ENCODE measurements around the gene DNASE1L2. TPM values are rescaled to one million over a fixed set of nuclear protein-coding genes. Genes with fewer than 3 reads are reported as not detected.

DNASE1L2 gene
- total and polyA plus RNA-seq, 2 of the 8 experiments (the other 6 are each of a cell fraction or from before 2014, with no cell fraction given): 0.35 to 0.97 TPM

- H3K79me1 ChIP-seq (ENCODE audit: low read depth, low read length): no peaks in the 10 kb centered on the region
- TF ChIP-seq TEAD4 (IDR thresholded peaks at IDR 0.05; ENCODE audit: low read depth, low read length) (no peak), CEBPB (IDR thresholded peaks at IDR 0.05; ENCODE audit: low read depth, low read length) (no peak), NANOG (IDR thresholded peaks at IDR 0.05; ENCODE audit: insufficient read depth, low read depth, low read length, poor library complexity, severe bottlenecking) (no peak), RBBP5 (IDR thresholded peaks at IDR 0.05; ENCODE audit: borderline replicate concordance, low read depth, low read length) (no peak), EGR1 (IDR thresholded peaks at IDR 0.05; ENCODE audit: borderline replicate concordance, low read depth, low read length) (no peak), CBX5 (IDR thresholded peaks at IDR 0.05; ENCODE audit: low read depth, low read length) (no peak), ASH2L (IDR thresholded peaks at IDR 0.05; ENCODE audit: low read length) (no peak), SP2 (IDR thresholded peaks at IDR 0.05; ENCODE audit: low read length) (no peak), SP1 (IDR thresholded peaks at IDR 0.05; ENCODE audit: low read depth, low read length) (no peak), TAF1 (IDR thresholded peaks at IDR 0.05; ENCODE audit: low read depth, low read length) (no peak), TBP (IDR thresholded peaks at IDR 0.05; ENCODE audit: low read depth, low read length) (no peak), SIX5 (IDR thresholded peaks at IDR 0.05; ENCODE audit: low read depth, low read length) (no peak)
- TF ChIP-seq, protein P1, sequence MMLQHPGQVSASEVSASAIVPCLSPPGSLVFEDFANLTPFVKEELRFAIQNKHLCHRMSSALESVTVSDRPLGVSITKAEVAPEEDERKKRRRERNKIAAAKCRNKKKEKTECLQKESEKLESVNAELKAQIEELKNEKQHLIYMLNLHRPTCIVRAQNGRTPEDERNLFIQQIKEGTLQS (IDR thresholded peaks at IDR 0.05; ENCODE audit: insufficient read depth, low read depth, low read length): no peak
Observed at GRCh38 chr16:2287916-2288547, 51.8 kb downstream of the DNASE1L2 start.

More at GRCh38 chr16:2287916-2288547, 51.8 kb downstream of the DNASE1L2 start:
- DNase-seq (ENCODE audit: low read depth in 1 of 2, low spot score in 2 of 2) (no peak), FAIRE-seq (no peak)
- no peaks in the 10 kb centered on the region for H3K36me3 ChIP-seq (ENCODE audit: control insufficient read depth in 2 of 4, insufficient read depth in 4 of 4, low read length in 3 of 4)
- H4K20me1 ChIP-seq (replicated peaks in 1 of 2; ENCODE audit: control insufficient read depth in 1 of 2, insufficient read depth in 2 of 2, low read length in 2 of 2): no peaks in the 10 kb centered on the region
- H3K14ac ChIP-seq (ENCODE audit: insufficient read length): no peak overlapping the region
- H3K9me3 ChIP-seq (ENCODE audit: insufficient read depth in 2 of 2, low read depth in 1 of 2, low read length in 1 of 2): no peaks in the 10 kb centered on the region
- H3K4me1 ChIP-seq (replicated peaks in 1 of 4; ENCODE audit: control insufficient read depth in 3 of 4, insufficient read depth in 4 of 4, low read length in 3 of 4): no peaks in the 10 kb centered on the region; a peak in 1 of 7 replicates
- no peak overlapping the region for H3K9ac ChIP-seq (replicated peaks in 1 of 4; ENCODE audit: extremely low read depth in 1 of 4, low read depth in 3 of 4, low read length in 3 of 4)
- no peak overlapping the region for H4K5ac ChIP-seq (ENCODE audit: insufficient read length, low read depth, low read length)
- no peak overlapping the region for H2BK5ac ChIP-seq (ENCODE audit: low read depth, low read length)
- no peak overlapping the region for H3K27ac ChIP-seq (ENCODE audit: low read depth, low read length)
- no peak overlapping the region for H2BK12ac ChIP-seq (ENCODE audit: low read depth, low read length)
- no peaks in the 10 kb centered on the region for H3K27me3 ChIP-seq (replicated peaks in 1 of 4; ENCODE audit: control insufficient read depth in 3 of 4, extremely low read depth in 1 of 4, insufficient read depth in 3 of 4, low read length in 3 of 4)
- H2BK20ac ChIP-seq (ENCODE audit: low read length): no peak overlapping the region
- no peak overlapping the region for H3K56ac ChIP-seq (replicated peaks; ENCODE audit: insufficient read length, low read depth, low read length)
- H2AFZ ChIP-seq (ENCODE audit: low read length): no peak overlapping the region
- no peaks in the 10 kb centered on the region for H3K79me2 ChIP-seq (ENCODE audit: control insufficient read depth in 1 of 2, insufficient read depth in 2 of 2, low read length in 2 of 2)
- peak overlapping the region; percentile 51; the same call in 1 of the 2 replicates for H4K8ac ChIP-seq (ENCODE audit: extremely low read depth, insufficient read depth, low read length)
- H2BK120ac ChIP-seq (replicated peaks; ENCODE audit: low read depth, low read length): no peak overlapping the region
- H3K23me2 ChIP-seq (ENCODE audit: low read depth, low read length): no peaks in the 10 kb centered on the region
- H3K18ac ChIP-seq (ENCODE audit: extremely low read depth, low read length): no peak overlapping the region
- H2AK5ac ChIP-seq (ENCODE audit: low read depth, low read length): no peak overlapping the region
- no peak overlapping the region for H3K4ac ChIP-seq (replicated peaks; ENCODE audit: insufficient read length, low read depth, low read length)
- H3K4me3 ChIP-seq (ENCODE audit: extremely low read depth in 1 of 4, insufficient read depth in 2 of 4, low read depth in 3 of 4, low read length in 4 of 4): no peak overlapping the region
- no peak overlapping the region for H4K91ac ChIP-seq (replicated peaks; ENCODE audit: insufficient read length, low read length)
- CTCF ChIA-PET (ENCODE audit: partially characterized antibody): interaction anchor here (1.1 to 5.0 kb wide), 5 partner anchors 8 to 140 kb away, joined by 3 to 30 read pairs (median 3); no protein-coding TSS in a partner anchor
- no peak overlapping the region for H2BK15ac ChIP-seq (ENCODE audit: low read length)
- no peak overlapping the region for H3K23ac ChIP-seq (ENCODE audit: insufficient read length)
- H3K4me2 ChIP-seq (ENCODE audit: insufficient read depth in 1 of 2, low read depth in 2 of 2, low read length in 2 of 2): no peak overlapping the region
- 89% methylated on average over 35 of the region's 35 CpGs; no CpG with 5 or more reads in 1 of the 2 experiments for WGBS, 2 experiments (ENCODE audit: extremely low coverage in 1 of 2, insufficient coverage in 1 of 2, insufficient read length in 1 of 2, insufficient replicate concordance in 2 of 2, low coverage in 1 of 2, low lambda C conversion rate in 2 of 2, missing lambda C conversion rate in 1 of 2)
- POLR2A ChIA-PET (ENCODE audit: partially characterized antibody): interaction anchor here (0.6 to 5.2 kb wide), 8 partner anchors 8 to 163 kb away, joined by 3 to 28 read pairs (median 4); partner anchors contain the start of gene ECI1

All from H1 (cell line).